K562 (cell line): ENCODE results near the gene PLA2G2E. TPM values are rescaled to one million over a fixed set of nuclear protein-coding genes. Genes with fewer than 3 reads are reported as not detected.

Experiments
- BRD4 ChIP-seq: fragments of 200-600 bp; sonication (generic); IDR thresholded peaks from 2 replicates; pipeline ENCODE4 v1.6.1; 2017; ENCODE audit warnings: inconsistent platforms
- CBFB ChIP-seq: sonication (generic); formaldehyde crosslinking; IDR thresholded peaks from 2 replicates; pipeline ENCODE4 v1.4.0; 2020; ENCODE audit warnings: mild to moderate bottlenecking, missing genetic modification reagents
- HNRNPK ChIP-seq: fragments of 200-400 bp; formaldehyde crosslinking; IDR thresholded peaks from one replicate; pipeline ENCODE4 v1.6.1; 2018; ENCODE audit warnings: mild to moderate bottlenecking, low read depth, low read length; ENCODE audit not compliant: poor library complexity, severe bottlenecking
- NFATC3 ChIP-seq: fragments of 450-650 bp; IDR thresholded peaks from 2 replicates; pipeline ENCODE4 v1.6.1; 2017; ENCODE audit warnings: mild to moderate bottlenecking
- NR2C2 ChIP-seq, 2 experiments: fragments of 200-800 bp in 1 of 2; sonication (Bioruptor generic) in 1 of 2; sonication (generic) in 1 of 2; formaldehyde crosslinking in 1 of 2; IDR thresholded peaks; 2 replicates each; pipeline versions ENCODE4 v1.6.1 to v1.8.0; 2016 to 2022; ENCODE audit warnings: mild to moderate bottlenecking in 1 of 2, missing compliant biosample characterization in 1 of 2, missing genetic modification characterization in 1 of 2, missing genetic modification reagents in 1 of 2
- PHB2 ChIP-seq: fragments of 450-650 bp; IDR thresholded peaks from 2 replicates; pipeline ENCODE4 v1.6.1; 2017; ENCODE audit warnings: low read depth
- PML ChIP-seq: IDR thresholded peaks from 2 replicates; pipeline ENCODE4 v1.6.1; 2012; ENCODE audit warnings: low read length, inconsistent platforms
- RFX7 ChIP-seq: fragments of 250-450 bp; sonication (Bioruptor Pico); IDR thresholded peaks from 2 replicates; pipeline ENCODE4 v1.5.1; 2021; ENCODE audit warnings: mild to moderate bottlenecking
- ZBTB17 ChIP-seq: fragments of 450-650 bp; formaldehyde crosslinking; IDR thresholded peaks from 2 replicates; pipeline ENCODE4 v1.4.0; 2020; ENCODE audit warnings: mild to moderate bottlenecking
- ZNF75A ChIP-seq: fragments of 450-650 bp; formaldehyde crosslinking; IDR thresholded peaks from 2 replicates; pipeline ENCODE4 v1.4.0; 2020; ENCODE audit warnings: mild to moderate bottlenecking
- polyA plus RNA-seq, 8 experiments: library from polyadenylated mRNA; depleted of rRNA in 4 of 8; stranded (reverse) in 5 of 8; unstranded in 3 of 8; fragments of >200 nt; fragmentation: Nextera tagmentation in 2 of 8; fragmentation: Illumina TruSeq in 1 of 8; extraction: Ambion mirVana in 2 of 8; extraction: Trizol in 1 of 8; gene quantifications; 2 replicates each; pipeline versions ENCODE4 v1.2.1 to v1.2.3, GENCODE V29; 2011 to 2014; ENCODE audit warnings: inconsistent platforms in 1 of 8, missing spikeins in 1 of 8
- total RNA-seq, 7 experiments: library from RNA; depleted of rRNA in 6 of 7; stranded (reverse); fragments of >200 nt in 6 of 7; fragmentation: Illumina TruSeq in 2 of 7; extraction: Trizol in 2 of 7; gene quantifications; 2 replicates each; pipeline versions ENCODE4 v1.2.1 to v1.2.3, GENCODE V29; 2011 to 2021; ENCODE audit warnings: low replicate concordance in 1 of 7
- TF ChIP-seq, protein P1 (sequence below): fragments of 200-600 bp; sonication (generic); IDR thresholded peaks from one replicate; pipeline ENCODE4 v1.6.1; 2012; ENCODE audit warnings: mild to moderate bottlenecking, low read depth, low read length, inconsistent platforms
- TF ChIP-seq, protein P2 (sequence below): sonication (generic); formaldehyde crosslinking; IDR thresholded peaks from 2 replicates; pipeline ENCODE4 v1.8.0; 2022; ENCODE audit warnings: mild to moderate bottlenecking, low read depth, missing genetic modification reagents

Gene PLA2G2E
- total and polyA plus RNA-seq, 9 of the 15 experiments (the other 6 are each of a cell fraction or from before 2014, with no cell fraction given) = not detected

DNA sequence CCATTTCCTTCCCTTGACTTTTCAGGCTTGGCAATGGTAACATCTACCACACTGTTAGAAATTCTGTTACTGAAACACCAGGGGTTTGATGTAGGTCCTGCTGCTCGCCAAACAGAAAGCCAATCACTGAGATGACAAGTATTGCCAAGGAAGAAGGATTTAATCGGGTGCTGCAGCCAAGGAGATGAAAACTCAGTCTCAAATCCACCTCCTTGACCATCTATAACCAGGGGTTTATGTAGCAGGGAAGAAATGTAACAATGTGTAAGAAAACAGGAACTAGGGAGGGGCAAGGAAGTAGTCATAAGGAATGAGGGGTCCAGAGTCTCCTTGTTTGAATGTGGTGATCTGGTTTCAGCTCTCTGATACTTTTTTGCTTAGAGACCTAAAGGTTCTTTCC is 30.6 kb upstream of the PLA2G2E start (continued):
- TF ChIP-seq, protein P1, sequence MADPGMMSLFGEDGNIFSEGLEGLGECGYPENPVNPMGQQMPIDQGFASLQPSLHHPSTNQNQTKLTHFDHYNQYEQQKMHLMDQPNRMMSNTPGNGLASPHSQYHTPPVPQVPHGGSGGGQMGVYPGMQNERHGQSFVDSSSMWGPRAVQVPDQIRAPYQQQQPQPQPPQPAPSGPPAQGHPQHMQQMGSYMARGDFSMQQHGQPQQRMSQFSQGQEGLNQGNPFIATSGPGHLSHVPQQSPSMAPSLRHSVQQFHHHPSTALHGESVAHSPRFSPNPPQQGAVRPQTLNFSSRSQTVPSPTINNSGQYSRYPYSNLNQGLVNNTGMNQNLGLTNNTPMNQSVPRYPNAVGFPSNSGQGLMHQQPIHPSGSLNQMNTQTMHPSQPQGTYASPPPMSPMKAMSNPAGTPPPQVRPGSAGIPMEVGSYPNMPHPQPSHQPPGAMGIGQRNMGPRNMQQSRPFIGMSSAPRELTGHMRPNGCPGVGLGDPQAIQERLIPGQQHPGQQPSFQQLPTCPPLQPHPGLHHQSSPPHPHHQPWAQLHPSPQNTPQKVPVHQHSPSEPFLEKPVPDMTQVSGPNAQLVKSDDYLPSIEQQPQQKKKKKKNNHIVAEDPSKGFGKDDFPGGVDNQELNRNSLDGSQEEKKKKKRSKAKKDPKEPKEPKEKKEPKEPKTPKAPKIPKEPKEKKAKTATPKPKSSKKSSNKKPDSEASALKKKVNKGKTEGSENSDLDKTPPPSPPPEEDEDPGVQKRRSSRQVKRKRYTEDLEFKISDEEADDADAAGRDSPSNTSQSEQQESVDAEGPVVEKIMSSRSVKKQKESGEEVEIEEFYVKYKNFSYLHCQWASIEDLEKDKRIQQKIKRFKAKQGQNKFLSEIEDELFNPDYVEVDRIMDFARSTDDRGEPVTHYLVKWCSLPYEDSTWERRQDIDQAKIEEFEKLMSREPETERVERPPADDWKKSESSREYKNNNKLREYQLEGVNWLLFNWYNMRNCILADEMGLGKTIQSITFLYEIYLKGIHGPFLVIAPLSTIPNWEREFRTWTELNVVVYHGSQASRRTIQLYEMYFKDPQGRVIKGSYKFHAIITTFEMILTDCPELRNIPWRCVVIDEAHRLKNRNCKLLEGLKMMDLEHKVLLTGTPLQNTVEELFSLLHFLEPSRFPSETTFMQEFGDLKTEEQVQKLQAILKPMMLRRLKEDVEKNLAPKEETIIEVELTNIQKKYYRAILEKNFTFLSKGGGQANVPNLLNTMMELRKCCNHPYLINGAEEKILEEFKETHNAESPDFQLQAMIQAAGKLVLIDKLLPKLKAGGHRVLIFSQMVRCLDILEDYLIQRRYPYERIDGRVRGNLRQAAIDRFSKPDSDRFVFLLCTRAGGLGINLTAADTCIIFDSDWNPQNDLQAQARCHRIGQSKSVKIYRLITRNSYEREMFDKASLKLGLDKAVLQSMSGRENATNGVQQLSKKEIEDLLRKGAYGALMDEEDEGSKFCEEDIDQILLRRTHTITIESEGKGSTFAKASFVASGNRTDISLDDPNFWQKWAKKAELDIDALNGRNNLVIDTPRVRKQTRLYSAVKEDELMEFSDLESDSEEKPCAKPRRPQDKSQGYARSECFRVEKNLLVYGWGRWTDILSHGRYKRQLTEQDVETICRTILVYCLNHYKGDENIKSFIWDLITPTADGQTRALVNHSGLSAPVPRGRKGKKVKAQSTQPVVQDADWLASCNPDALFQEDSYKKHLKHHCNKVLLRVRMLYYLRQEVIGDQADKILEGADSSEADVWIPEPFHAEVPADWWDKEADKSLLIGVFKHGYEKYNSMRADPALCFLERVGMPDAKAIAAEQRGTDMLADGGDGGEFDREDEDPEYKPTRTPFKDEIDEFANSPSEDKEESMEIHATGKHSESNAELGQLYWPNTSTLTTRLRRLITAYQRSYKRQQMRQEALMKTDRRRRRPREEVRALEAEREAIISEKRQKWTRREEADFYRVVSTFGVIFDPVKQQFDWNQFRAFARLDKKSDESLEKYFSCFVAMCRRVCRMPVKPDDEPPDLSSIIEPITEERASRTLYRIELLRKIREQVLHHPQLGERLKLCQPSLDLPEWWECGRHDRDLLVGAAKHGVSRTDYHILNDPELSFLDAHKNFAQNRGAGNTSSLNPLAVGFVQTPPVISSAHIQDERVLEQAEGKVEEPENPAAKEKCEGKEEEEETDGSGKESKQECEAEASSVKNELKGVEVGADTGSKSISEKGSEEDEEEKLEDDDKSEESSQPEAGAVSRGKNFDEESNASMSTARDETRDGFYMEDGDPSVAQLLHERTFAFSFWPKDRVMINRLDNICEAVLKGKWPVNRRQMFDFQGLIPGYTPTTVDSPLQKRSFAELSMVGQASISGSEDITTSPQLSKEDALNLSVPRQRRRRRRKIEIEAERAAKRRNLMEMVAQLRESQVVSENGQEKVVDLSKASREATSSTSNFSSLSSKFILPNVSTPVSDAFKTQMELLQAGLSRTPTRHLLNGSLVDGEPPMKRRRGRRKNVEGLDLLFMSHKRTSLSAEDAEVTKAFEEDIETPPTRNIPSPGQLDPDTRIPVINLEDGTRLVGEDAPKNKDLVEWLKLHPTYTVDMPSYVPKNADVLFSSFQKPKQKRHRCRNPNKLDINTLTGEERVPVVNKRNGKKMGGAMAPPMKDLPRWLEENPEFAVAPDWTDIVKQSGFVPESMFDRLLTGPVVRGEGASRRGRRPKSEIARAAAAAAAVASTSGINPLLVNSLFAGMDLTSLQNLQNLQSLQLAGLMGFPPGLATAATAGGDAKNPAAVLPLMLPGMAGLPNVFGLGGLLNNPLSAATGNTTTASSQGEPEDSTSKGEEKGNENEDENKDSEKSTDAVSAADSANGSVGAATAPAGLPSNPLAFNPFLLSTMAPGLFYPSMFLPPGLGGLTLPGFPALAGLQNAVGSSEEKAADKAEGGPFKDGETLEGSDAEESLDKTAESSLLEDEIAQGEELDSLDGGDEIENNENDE = no peak
- TF ChIP-seq PHB2 = no peak
- TF ChIP-seq NFATC3 = no peak
- TF ChIP-seq, protein P2, sequence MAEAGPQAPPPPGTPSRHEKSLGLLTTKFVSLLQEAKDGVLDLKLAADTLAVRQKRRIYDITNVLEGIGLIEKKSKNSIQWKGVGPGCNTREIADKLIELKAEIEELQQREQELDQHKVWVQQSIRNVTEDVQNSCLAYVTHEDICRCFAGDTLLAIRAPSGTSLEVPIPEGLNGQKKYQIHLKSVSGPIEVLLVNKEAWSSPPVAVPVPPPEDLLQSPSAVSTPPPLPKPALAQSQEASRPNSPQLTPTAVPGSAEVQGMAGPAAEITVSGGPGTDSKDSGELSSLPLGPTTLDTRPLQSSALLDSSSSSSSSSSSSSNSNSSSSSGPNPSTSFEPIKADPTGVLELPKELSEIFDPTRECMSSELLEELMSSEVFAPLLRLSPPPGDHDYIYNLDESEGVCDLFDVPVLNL (CRISPR knock-in tag) = no peak
- no peak for TF ChIP-seq ZBTB17 (CRISPR knock-in tag)
- no peak for TF ChIP-seq RFX7 (CRISPR knock-in tag)
- TF ChIP-seq BRD4 = no peak
- no peak for TF ChIP-seq ZNF75A (CRISPR knock-in tag)
- TF ChIP-seq NR2C2 (CRISPR knock-in tag; IDR thresholded peaks at IDR 0.05) = no peak
- no peak for TF ChIP-seq NR2C2 (tag; IDR thresholded peaks at IDR 0.05)
- no peak for TF ChIP-seq HNRNPK
- TF ChIP-seq PML = no peak
- no peak for TF ChIP-seq CBFB (CRISPR knock-in tag)
